HL-60 (cell line): ENCODE data around the gene SYT12.
"Not testable (repeated sequence)": the region's sequence is repeated elsewhere in the genome, so short reads cannot be mapped to it uniquely, and the experiment has no call there.

Experiments
- DNase-seq, 2 experiments: peaks; one replicate each; pipeline ENCODE4 v3.0.0-alpha.2; 2010 to 2020; ENCODE audit warnings: low read depth in 1 of 2, low spot score in 1 of 2
- H3K27ac ChIP-seq: fragments of 250-450 bp; sonication (Bioruptor Pico); replicated peaks from 2 replicates; pipeline ENCODE4 v1.5.1; 2020; ENCODE audit warnings: mild to moderate bottlenecking, moderate library complexity
- H3K27me3 ChIP-seq: fragments of 250-450 bp; sonication (Bioruptor Pico); 2 replicates; pipeline ENCODE4 v1.5.1; 2021; ENCODE audit warnings: mild to moderate bottlenecking, moderate library complexity; ENCODE audit not compliant: insufficient read depth, poor library complexity, severe bottlenecking
- H3K4me3 ChIP-seq: replicated peaks from 2 replicates; pipeline ENCODE4 v1.5.1; 2011; ENCODE audit warnings: mild to moderate bottlenecking, control low read depth, low read length; ENCODE audit not compliant: insufficient read depth
- CTCF ChIP-seq: IDR thresholded peaks from one replicate; pipeline ENCODE4 v1.5.1; 2011; ENCODE audit warnings: low read length, control low read depth, inconsistent platforms; ENCODE audit not compliant: insufficient read depth
- GABPA ChIP-seq: IDR thresholded peaks from 2 replicates; pipeline ENCODE4 v1.6.1; 2012; ENCODE audit warnings: low read depth
- POLR2AphosphoS5 ChIP-seq: IDR thresholded peaks from 2 replicates; pipeline ENCODE4 v1.6.1; 2012; ENCODE audit warnings: low read depth
- SPI1 ChIP-seq: IDR thresholded peaks from 2 replicates; pipeline ENCODE4 v1.6.1; 2012; ENCODE audit warnings: low read depth, mild to moderate bottlenecking, borderline replicate concordance
- TF ChIP-seq, protein P1 (sequence below): IDR thresholded peaks from 2 replicates; pipeline ENCODE4 v1.6.1; 2012; ENCODE audit warnings: low read depth; ENCODE audit not compliant: insufficient replicate concordance

SYT12 gene

GRCh38 chr11:66986178-66986545, 36.8 kb upstream of the SYT12 start:
- no peaks in the 10 kb centered on the region for H3K27me3 ChIP-seq
- H3K27ac ChIP-seq: no peak overlapping the region
- H3K4me3 ChIP-seq: no peak overlapping the region
- TF ChIP-seq, protein P1, sequence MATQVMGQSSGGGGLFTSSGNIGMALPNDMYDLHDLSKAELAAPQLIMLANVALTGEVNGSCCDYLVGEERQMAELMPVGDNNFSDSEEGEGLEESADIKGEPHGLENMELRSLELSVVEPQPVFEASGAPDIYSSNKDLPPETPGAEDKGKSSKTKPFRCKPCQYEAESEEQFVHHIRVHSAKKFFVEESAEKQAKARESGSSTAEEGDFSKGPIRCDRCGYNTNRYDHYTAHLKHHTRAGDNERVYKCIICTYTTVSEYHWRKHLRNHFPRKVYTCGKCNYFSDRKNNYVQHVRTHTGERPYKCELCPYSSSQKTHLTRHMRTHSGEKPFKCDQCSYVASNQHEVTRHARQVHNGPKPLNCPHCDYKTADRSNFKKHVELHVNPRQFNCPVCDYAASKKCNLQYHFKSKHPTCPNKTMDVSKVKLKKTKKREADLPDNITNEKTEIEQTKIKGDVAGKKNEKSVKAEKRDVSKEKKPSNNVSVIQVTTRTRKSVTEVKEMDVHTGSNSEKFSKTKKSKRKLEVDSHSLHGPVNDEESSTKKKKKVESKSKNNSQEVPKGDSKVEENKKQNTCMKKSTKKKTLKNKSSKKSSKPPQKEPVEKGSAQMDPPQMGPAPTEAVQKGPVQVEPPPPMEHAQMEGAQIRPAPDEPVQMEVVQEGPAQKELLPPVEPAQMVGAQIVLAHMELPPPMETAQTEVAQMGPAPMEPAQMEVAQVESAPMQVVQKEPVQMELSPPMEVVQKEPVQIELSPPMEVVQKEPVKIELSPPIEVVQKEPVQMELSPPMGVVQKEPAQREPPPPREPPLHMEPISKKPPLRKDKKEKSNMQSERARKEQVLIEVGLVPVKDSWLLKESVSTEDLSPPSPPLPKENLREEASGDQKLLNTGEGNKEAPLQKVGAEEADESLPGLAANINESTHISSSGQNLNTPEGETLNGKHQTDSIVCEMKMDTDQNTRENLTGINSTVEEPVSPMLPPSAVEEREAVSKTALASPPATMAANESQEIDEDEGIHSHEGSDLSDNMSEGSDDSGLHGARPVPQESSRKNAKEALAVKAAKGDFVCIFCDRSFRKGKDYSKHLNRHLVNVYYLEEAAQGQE: no peak
- TF ChIP-seq SPI1 (no peak), POLR2AphosphoS5 (no peak), GABPA (no peak)
- no peak for DNase-seq

GRCh38 chr11:66987158-66987620, 35.7 kb upstream of the SYT12 start:
- Histone ChIP-seq H3K4me3 (no peak overlapping the region), H3K27ac (no peak overlapping the region), H3K27me3 (no peaks in the 10 kb centered on the region)
- TF ChIP-seq CTCF (no peak), SPI1 (no peak), POLR2AphosphoS5 (no peak), GABPA (no peak)
- TF ChIP-seq, protein P1: no peak
- DNase-seq: no peak

DNA sequence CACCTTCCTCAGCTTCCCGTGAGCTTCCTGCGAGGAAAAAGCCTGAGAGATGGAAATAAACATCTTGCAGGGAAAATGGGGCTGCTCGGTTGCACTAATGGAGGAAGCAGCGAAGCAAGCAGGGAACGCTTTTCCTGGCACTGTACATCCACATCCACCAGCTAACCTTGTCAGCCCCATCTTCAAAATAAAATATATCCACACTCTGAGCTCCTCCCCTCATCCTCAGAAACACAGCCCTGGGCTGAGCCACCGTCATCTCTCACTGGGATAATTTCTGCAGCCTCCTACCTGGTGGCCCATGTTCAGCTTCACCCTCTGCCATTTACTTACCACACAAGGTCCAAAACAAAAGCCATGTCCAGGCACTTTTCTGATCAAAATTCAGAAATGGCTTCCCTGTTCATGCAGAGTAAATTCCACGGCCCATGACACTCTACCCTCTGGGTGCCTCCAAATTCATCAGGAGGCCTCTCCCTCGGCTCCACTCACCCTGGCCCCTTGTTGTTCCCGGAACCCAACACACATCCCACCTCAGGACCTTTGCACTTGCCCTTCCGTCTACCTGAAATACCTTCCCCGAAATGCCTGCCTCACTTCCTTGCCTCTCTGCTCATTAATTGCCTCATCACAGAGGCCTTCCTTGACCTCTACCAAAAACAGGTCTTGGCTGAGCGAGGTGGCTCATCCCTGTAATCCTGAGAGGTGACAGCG, 34.9 kb upstream of the SYT12 start:
- H3K27me3 ChIP-seq: no peaks in the 10 kb centered on the region
- H3K4me3 ChIP-seq: no peak overlapping the region
- no peak overlapping the region for H3K27ac ChIP-seq
- no peak for TF ChIP-seq SPI1
- no peak for TF ChIP-seq CTCF
- TF ChIP-seq, protein P1: no peak
- no peak for TF ChIP-seq POLR2AphosphoS5
- TF ChIP-seq GABPA: no peak
- no peak for DNase-seq

GRCh38 chr11:66988741-66989140, 34.2 kb upstream of the SYT12 start:
- H3K27ac ChIP-seq, H3K4me3 ChIP-seq, DNase-seq, H3K27me3 ChIP-seq: not testable (repeated sequence)

DNA sequence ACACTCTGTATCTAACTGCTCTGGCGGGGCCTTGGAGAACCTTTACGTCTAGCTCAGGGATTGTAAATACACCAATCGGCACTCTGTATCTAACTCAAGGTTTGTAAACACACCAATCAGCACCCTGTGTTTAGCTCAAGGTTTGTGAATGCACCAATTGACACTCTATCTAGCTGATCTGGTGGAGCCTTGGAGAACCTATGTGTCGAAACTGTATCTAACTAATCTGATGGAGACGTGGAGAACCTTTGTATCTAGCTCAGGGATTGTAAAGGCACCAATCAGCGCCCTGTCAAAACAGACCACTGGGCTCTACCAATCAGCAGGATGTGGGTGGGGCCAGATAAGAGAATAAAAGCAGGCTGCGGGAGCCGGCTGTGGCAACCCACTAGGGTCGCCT, 33.6 kb upstream of the SYT12 start:
- DNase-seq, H3K4me3 ChIP-seq, H3K27me3 ChIP-seq, H3K27ac ChIP-seq: not testable (repeated sequence)
